PC-9 (cell line): Measurements from ENCODE around the gene SFI1. TPM values are rescaled to one million over a fixed set of nuclear protein-coding genes. Genes with fewer than 3 reads are reported as not detected.

Source experiments
- BruUV-seq: library from RNA; stranded (reverse); fragments of 400-500 nt; replicated peaks from 2 replicates; lab custom pipeline; 2021; lab: Mats Ljungman, UMichigan
- CTCF ChIA-PET: fragments of 300-600 bp; sonication (Branson Sonifier 250); formaldehyde crosslinking; loops from one replicate; lab custom pipeline; 2022; ENCODE audit warnings: antibody characterized with exemption; lab: Charles Lee
- POLR2A ChIA-PET: fragments of 300-600 bp; sonication (Branson Sonifier 250); formaldehyde crosslinking; loops from one replicate; lab custom pipeline; 2022; ENCODE audit warnings: antibody characterized with exemption; ENCODE audit not compliant: unreplicated experiment; lab: Charles Lee
- DNase-seq, 2 experiments: peaks; one replicate each; pipeline versions ENCODE4 v3.0.0 to v3.0.0-alpha.2; 2015 to 2022; ENCODE audit warnings: mixed read lengths in 1 of 2
- H2AFZ ChIP-seq: fragments of 200-600 bp; sonication (generic); 2 replicates; pipeline ENCODE4 v1.8.1; 2017; ENCODE audit warnings: antibody characterized with exemption
- H3F3A ChIP-seq: fragments of 200-600 bp; sonication (generic); 2 replicates; pipeline ENCODE4 v1.8.1; 2017; ENCODE audit warnings: antibody characterized with exemption, mild to moderate bottlenecking, low read depth; ENCODE audit not compliant: insufficient read depth
- H3K27ac ChIP-seq: fragments of 200-600 bp; sonication (generic); 2 replicates; pipeline ENCODE4 v1.6.1; 2016; ENCODE audit warnings: mixed run types
- H3K27me3 ChIP-seq: fragments of 200-600 bp; sonication (generic); 2 replicates; pipeline ENCODE4 v1.6.1; 2016; ENCODE audit warnings: low read depth, mixed run types; ENCODE audit not compliant: insufficient read depth
- H3K36me3 ChIP-seq: fragments of 200-600 bp; sonication (generic); 2 replicates; pipeline ENCODE4 v1.6.1; 2016; ENCODE audit warnings: low read depth, mixed run types
- H3K4me1 ChIP-seq: fragments of 200-600 bp; sonication (generic); replicated peaks from 2 replicates; pipeline ENCODE4 v1.6.1; 2016; ENCODE audit warnings: mixed run types; ENCODE audit not compliant: insufficient read depth
- H3K4me2 ChIP-seq: fragments of 200-600 bp; sonication (generic); 2 replicates; pipeline ENCODE4 v1.6.1; 2017; ENCODE audit warnings: mixed run types
- H3K4me3 ChIP-seq: fragments of 200-600 bp; sonication (generic); 2 replicates; pipeline ENCODE4 v1.6.1; 2016; ENCODE audit warnings: mixed run types
- H3K79me2 ChIP-seq: fragments of 200-600 bp; sonication (generic); 2 replicates; pipeline ENCODE4 v1.6.1; 2017; ENCODE audit warnings: low read depth, mixed run types
- H3K9me2 ChIP-seq: fragments of 200-600 bp; sonication (generic); 2 replicates; pipeline ENCODE4 v1.8.1; 2017; ENCODE audit warnings: mild to moderate bottlenecking; ENCODE audit not compliant: insufficient read depth
- H3K9me3 ChIP-seq: fragments of 200-600 bp; sonication (generic); 2 replicates; pipeline ENCODE4 v1.8.1; 2016; ENCODE audit warnings: low read depth; ENCODE audit not compliant: insufficient read depth
- H4K20me1 ChIP-seq: fragments of 200-600 bp; sonication (generic); 2 replicates; pipeline ENCODE4 v1.8.1; 2017; ENCODE audit not compliant: insufficient read depth
- CTCF ChIP-seq: fragments of 200-600 bp; sonication (generic); conservative IDR thresholded peaks from 2 replicates; pipeline ENCODE4 v1.6.1; 2017; ENCODE audit warnings: mixed run types, antibody characterized with exemption, mild to moderate bottlenecking, moderate library complexity
- EZH2 ChIP-seq: fragments of 200-600 bp; sonication (generic); IDR thresholded peaks from 2 replicates; pipeline ENCODE4 v1.8.0; 2017; ENCODE audit warnings: antibody characterized with exemption, low read depth
- intact Hi-C: fragments of 100-400 bp; cut with micrococcal nuclease; formaldehyde crosslinking; loops from one replicate; pipeline ENCODE4 v1.10.0; 2022; ENCODE audit not compliant: unreplicated experiment
- total RNA-seq: library from RNA; stranded (reverse); gene quantifications from 2 replicates; pipeline ENCODE4 v1.2.3, GENCODE V29; 2021

Gene SFI1
- total RNA-seq, 1 experiment from 2014 or later, result 57.9 TPM

- no TSS peak for BruUV-seq
- Histone ChIP-seq H3K9me2 (no peaks in the 10 kb centered on the region), H3K4me3 (peak overlapping the region; percentile 81), H3K4me1 (peaks cover 18% of the 10 kb centered on the region; the same call in 1 of the 2 replicates), H3K9me3 (peaks cover 7% of the 10 kb centered on the region; the same call in 1 of the 2 replicates), H4K20me1 (no peaks in the 10 kb centered on the region), H3K4me2 (peak overlapping the region; percentile 93), H3F3A (peaks cover 33% of the 10 kb centered on the region), H2AFZ (peak overlapping the region; percentile 96), H3K36me3 (no peaks in the 10 kb centered on the region), H3K27me3 (no peaks in the 10 kb centered on the region), H3K27ac (peak overlapping the region; percentile 52), H3K79me2 (peaks cover 47% of the 10 kb centered on the region)
- CTCF ChIA-PET, result no interaction called here
- POLR2A ChIA-PET, result no interaction called here
- intact Hi-C loops, result no loop called here
- TF ChIP-seq EZH2 (no peak), CTCF (no peak)
- DNase-seq, result no peak
Measured at GRCh38 chr22:31495343-31495742, 993 bp upstream of the SFI1 start.

DNA sequence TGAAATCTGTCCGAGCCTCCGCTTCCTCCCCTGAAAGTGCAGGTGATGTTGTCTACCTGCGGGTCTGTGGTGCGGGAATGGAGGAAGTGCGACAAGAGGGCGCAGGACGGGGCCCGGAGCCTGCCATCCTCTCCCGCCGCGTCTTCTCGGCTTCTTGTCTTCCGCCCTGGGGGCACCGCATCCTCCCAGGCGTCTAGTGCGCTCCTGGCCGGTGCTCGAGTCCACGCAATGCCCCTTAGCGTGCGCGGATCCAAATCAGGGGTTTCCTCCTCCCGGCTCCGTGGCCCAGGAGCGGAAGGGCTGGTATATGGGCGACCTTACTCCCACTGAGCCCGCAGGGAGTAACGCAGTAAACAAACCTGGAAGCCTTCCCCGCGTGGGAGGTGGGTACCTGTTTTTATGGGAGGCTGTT is 405 bp downstream of the SFI1 start:
- CTCF ChIA-PET, result no interaction called here
- Histone ChIP-seq H3K36me3 (no peaks in the 10 kb centered on the region), H2AFZ (peak overlapping the region; percentile 96), H3K79me2 (peaks cover 33% of the 10 kb centered on the region), H3K4me2 (peak overlapping the region; percentile 93), H3K27me3 (no peaks in the 10 kb centered on the region), H3K27ac (no peak overlapping the region), H3K9me2 (no peaks in the 10 kb centered on the region), H3F3A (peaks cover 23% of the 10 kb centered on the region), H3K9me3 (peaks cover 7% of the 10 kb centered on the region; the same call in 1 of the 2 replicates), H4K20me1 (no peaks in the 10 kb centered on the region), H3K4me3 (peak overlapping the region; percentile 81), H3K4me1 (peaks cover 9% of the 10 kb centered on the region; the same call in 1 of the 2 replicates)
- no peak for TF ChIP-seq EZH2
- TF ChIP-seq CTCF, result no peak
- POLR2A ChIA-PET, result no interaction called here
- BruUV-seq, result TSS peak; percentile 37
- no peak for DNase-seq
- intact Hi-C loops, result loop anchor here (1.0 kb wide), 1 partner anchor 254 kb away; the partner anchor contains the start of gene PRR14L

DNA sequence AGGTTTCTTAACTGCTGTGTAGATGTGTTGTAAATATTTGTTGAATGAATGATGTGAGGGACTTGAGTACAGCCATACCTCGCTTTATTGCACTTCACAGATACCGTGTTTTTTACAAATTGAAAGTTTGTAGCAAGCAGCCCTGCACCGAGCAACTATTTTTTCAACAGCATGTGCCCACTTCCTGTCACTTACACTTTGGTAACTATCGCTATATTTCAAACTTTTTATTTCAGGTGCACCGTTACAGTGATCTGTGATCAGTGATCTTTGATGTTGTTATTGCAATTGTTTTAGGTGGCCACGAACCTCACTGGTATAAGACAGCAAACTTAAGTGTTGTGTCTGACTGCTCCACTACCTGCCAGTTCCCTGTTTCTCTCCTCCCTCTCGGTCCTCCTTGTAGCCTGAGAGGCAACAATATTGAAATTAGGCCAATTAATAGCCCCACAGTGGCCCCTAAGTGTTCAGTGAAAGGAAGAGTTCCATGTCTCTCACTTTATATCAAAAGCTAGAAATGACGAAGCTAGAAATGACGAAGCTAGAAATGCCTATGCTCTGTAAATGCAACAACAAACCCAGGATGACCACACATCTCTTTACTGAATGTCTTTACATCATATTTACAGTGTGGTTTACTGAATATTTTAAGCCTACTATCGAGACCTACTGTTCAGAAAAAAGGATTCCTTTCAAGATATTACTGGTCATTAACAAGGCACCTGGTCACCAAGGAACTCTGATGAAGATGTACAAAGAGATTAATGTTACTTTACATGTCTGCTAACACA is 1.0 kb downstream of the SFI1 start:
- no TSS peak for BruUV-seq

More for the DNA sequence above, 1.0 kb downstream of the SFI1 start:
- Histone ChIP-seq H3K4me2 (peak overlapping the region; percentile 93), H3K9me3 (peaks cover 7% of the 10 kb centered on the region; the same call in 1 of the 2 replicates), H3K79me2 (peaks cover 29% of the 10 kb centered on the region), H3K9me2 (no peaks in the 10 kb centered on the region), H3K4me1 (peaks cover 9% of the 10 kb centered on the region; the same call in 1 of the 2 replicates), H4K20me1 (no peaks in the 10 kb centered on the region), H2AFZ (peak overlapping the region; percentile 96), H3K27me3 (no peaks in the 10 kb centered on the region), H3F3A (peaks cover 17% of the 10 kb centered on the region), H3K27ac (no peak overlapping the region), H3K4me3 (peak overlapping the region; percentile 81), H3K36me3 (no peaks in the 10 kb centered on the region)
- intact Hi-C loops, result no loop called here
- ChIA-PET POLR2A (no interaction called here), CTCF (no interaction called here)
- DNase-seq, result no peak
- no peak for TF ChIP-seq EZH2
- TF ChIP-seq CTCF, result no peak
